Keratinocyte (primary cell): ENCODE data around the gene IRF9. TPM values are rescaled to one million over a fixed set of nuclear protein-coding genes. Genes with fewer than 3 reads are reported as not detected.

Experiments
- DNase-seq: peaks from one replicate; pipeline ENCODE4 v3.0.0-alpha.2; 2011; ENCODE audit warnings: low read depth, missing footprints, low spot score
- FAIRE-seq: peaks from 2 replicates; lab custom pipeline; 2011; peaks lifted over from hg19 to GRCh38; lab: Jason Lieb, UNC
- H2AFZ ChIP-seq: 2 replicates; pipeline ENCODE4 v1.6.0; 2012; ENCODE audit warnings: low read length, control low read depth, inconsistent platforms; ENCODE audit not compliant: control insufficient read depth
- H3K27ac ChIP-seq: 2 replicates; pipeline ENCODE4 v1.5.1; 2011; ENCODE audit warnings: low read length; ENCODE audit not compliant: control insufficient read depth, insufficient read depth
- H3K27me3 ChIP-seq: 3 replicates; pipeline ENCODE4 v1.6.0; 2011; ENCODE audit warnings: low read length; ENCODE audit not compliant: control insufficient read depth, insufficient read depth; ENCODE audit errors: extremely low read depth
- H3K36me3 ChIP-seq, 2 experiments: 2 replicates in 1 of 2; 3 replicates in 1 of 2; pipeline ENCODE4 v1.5.1; 2011; ENCODE audit warnings: low read length in 2 of 2, mild to moderate bottlenecking in 1 of 2; ENCODE audit not compliant: control insufficient read depth in 2 of 2, insufficient read depth in 2 of 2; ENCODE audit errors: extremely low read depth in 1 of 2
- H3K4me1 ChIP-seq: 3 replicates; pipeline ENCODE4 v1.5.1; 2011; ENCODE audit warnings: low read length; ENCODE audit not compliant: control insufficient read depth, insufficient read depth; ENCODE audit errors: extremely low read depth
- H3K4me2 ChIP-seq: 3 replicates; pipeline ENCODE4 v1.6.0; 2011; ENCODE audit warnings: low read depth, low read length; ENCODE audit not compliant: control insufficient read depth, insufficient read depth; ENCODE audit errors: extremely low read depth
- H3K4me3 ChIP-seq, 3 experiments: fragments of 200-600 bp in 1 of 3; sonication (generic) in 1 of 3; 2 replicates in 2 of 3; 3 replicates in 1 of 3; pipeline ENCODE4 v1.5.1; 2011 to 2016; ENCODE audit warnings: low read length in 3 of 3, mild to moderate bottlenecking in 3 of 3, control low read depth in 2 of 3, inconsistent platforms in 1 of 3, low read depth in 1 of 3, mixed read lengths in 1 of 3, mixed run types in 1 of 3, moderate library complexity in 1 of 3; ENCODE audit not compliant: control insufficient read depth in 2 of 3, insufficient read depth in 2 of 3; ENCODE audit errors: extremely low read depth in 1 of 3
- H3K79me2 ChIP-seq: 2 replicates; pipeline ENCODE4 v1.6.0; 2012; ENCODE audit warnings: low read length; ENCODE audit not compliant: control insufficient read depth, insufficient read depth
- H3K9ac ChIP-seq: 3 replicates; pipeline ENCODE4 v1.6.0; 2011; ENCODE audit warnings: low read length; ENCODE audit not compliant: control insufficient read depth, insufficient read depth; ENCODE audit errors: extremely low read depth
- H3K9me1 ChIP-seq: 3 replicates; pipeline ENCODE4 v1.6.0; 2011; ENCODE audit warnings: low read length; ENCODE audit not compliant: control insufficient read depth, insufficient read depth; ENCODE audit errors: extremely low read depth
- H3K9me3 ChIP-seq: 2 replicates; pipeline ENCODE4 v1.5.1; 2012; ENCODE audit warnings: low read depth, low read length; ENCODE audit not compliant: control insufficient read depth
- H4K20me1 ChIP-seq: 3 replicates; pipeline ENCODE4 v1.6.0; 2011; ENCODE audit warnings: low read length; ENCODE audit not compliant: control insufficient read depth, insufficient read depth; ENCODE audit errors: extremely low read depth
- CTCF ChIP-seq, 3 experiments: IDR thresholded peaks in 1 of 3; conservative IDR thresholded peaks in 1 of 3; optimal IDR thresholded peaks in 1 of 3; 2 replicates in 2 of 3; 3 replicates in 1 of 3; pipeline versions ENCODE3 to v1.5.1; 2011; ENCODE audit warnings: low read length in 3 of 3, mild to moderate bottlenecking in 3 of 3, moderate library complexity in 2 of 3, control low read depth in 1 of 3, inconsistent platforms in 1 of 3; ENCODE audit not compliant: insufficient read depth in 2 of 3; ENCODE audit errors: extremely low read depth in 1 of 3
- EZH2 ChIP-seq: IDR thresholded peaks from one replicate; pipeline ENCODE4 v1.6.1; 2012; ENCODE audit warnings: inconsistent platforms, mild to moderate bottlenecking, low read length, moderate library complexity
- dilution Hi-C: fragments of 300-500 bp; cut with MboI; formaldehyde crosslinking; loops from one replicate; pipeline ENCODE4 v1.7.0; 2020; ENCODE audit warnings: low sequenced_read_pairs; ENCODE audit not compliant: extremely low pct_ligation_motif_present
- polyA plus RNA-seq, 5 experiments: library from polyadenylated mRNA; depleted of rRNA in 3 of 5; stranded (reverse) in 3 of 5; stranded (forward) in 1 of 5; unstranded in 1 of 5; fragments of >200 nt; gene quantifications; 1 replicate in 1 of 5; 2 replicates in 3 of 5; 3 replicates in 1 of 5; pipeline versions ENCODE4 v1.2.1 to v1.2.3, GENCODE V29; 2011 to 2012; ENCODE audit warnings: missing spikeins in 2 of 5, low read depth in 1 of 5, low replicate concordance in 1 of 5

IRF9 gene
- polyA plus RNA-seq, 1 donor (not counting 4 experiments of a cell fraction or from before 2014, with no cell fraction given): 117 TPM

GRCh38 chr14:24155100-24155499 lies 6.0 kb upstream of the IRF9 start:
- FAIRE-seq (no peak), DNase-seq (no peak)
- Histone ChIP-seq H3K27ac (no peak overlapping the region), H4K20me1 (no peaks in the 10 kb centered on the region), H3K36me3 (peaks cover 46 to 52% of the 10 kb centered on the region in 2 experiments), H3K79me2 (peaks cover 14% of the 10 kb centered on the region), H3K9me3 (no peaks in the 10 kb centered on the region), H3K4me3 (no peak overlapping the region), H2AFZ (no peak overlapping the region), H3K4me1 (no peaks in the 10 kb centered on the region), H3K9me1 (no peaks in the 10 kb centered on the region), H3K9ac (no peak overlapping the region), H3K4me2 (no peak overlapping the region), H3K27me3 (no peaks in the 10 kb centered on the region)
- TF ChIP-seq CTCF (optimal IDR thresholded peaks at IDR 0.05 in 1 of 3, IDR thresholded peaks at IDR 0.05 in 1 of 3, conservative IDR thresholded peaks at IDR 0.05 in 1 of 3; ENCODE audit: extremely low read depth in 1 of 3, insufficient read depth in 2 of 3, low read length in 3 of 3) (no peak), EZH2 (no peak)
- dilution Hi-C loops: no loop called here

GRCh38 chr14:24156840-24157239 lies 4.2 kb upstream of the IRF9 start:
- FAIRE-seq: no peak
- H3K9me1 ChIP-seq: no peaks in the 10 kb centered on the region
- H3K9me3 ChIP-seq: no peaks in the 10 kb centered on the region
- no peak overlapping the region for H3K9ac ChIP-seq
- no peak overlapping the region for H3K4me2 ChIP-seq
- no peak overlapping the region for H2AFZ ChIP-seq
- H4K20me1 ChIP-seq: no peaks in the 10 kb centered on the region
- DNase-seq: no peak
- H3K79me2 ChIP-seq: peaks cover 10% of the 10 kb centered on the region
- H3K27me3 ChIP-seq: no peaks in the 10 kb centered on the region
- dilution Hi-C loops: no loop called here
- peaks cover 11% of the 10 kb centered on the region for H3K4me1 ChIP-seq
- H3K36me3 ChIP-seq: peaks cover 36 to 46% of the 10 kb centered on the region in 2 experiments
- no peak for TF ChIP-seq EZH2
- no peak overlapping the region for H3K4me3 ChIP-seq
- no peak overlapping the region for H3K27ac ChIP-seq

- Histone ChIP-seq H3K27me3 (no peaks in the 10 kb centered on the region), H3K4me2 (no peak overlapping the region), H3K4me1 (peaks cover 16% of the 10 kb centered on the region), H3K36me3 (peaks cover 36 to 48% of the 10 kb centered on the region in 2 experiments), H2AFZ (no peak overlapping the region), H3K4me3 (no peak overlapping the region), H4K20me1 (no peaks in the 10 kb centered on the region), H3K79me2 (peaks cover 13% of the 10 kb centered on the region), H3K27ac (no peak overlapping the region), H3K9me1 (no peaks in the 10 kb centered on the region), H3K9ac (no peak overlapping the region), H3K9me3 (no peaks in the 10 kb centered on the region)
- DNase-seq (no peak), FAIRE-seq (no peak)
- no peak for TF ChIP-seq EZH2
- TF ChIP-seq CTCF (optimal IDR thresholded peaks at IDR 0.05 in 1 of 3, IDR thresholded peaks at IDR 0.05 in 1 of 3, conservative IDR thresholded peaks at IDR 0.05 in 1 of 3; ENCODE audit: extremely low read depth in 1 of 3, insufficient read depth in 2 of 3, low read length in 3 of 3): no peak
- dilution Hi-C loops: no loop called here
Observed at GRCh38 chr14:24157331-24157730, 3.7 kb upstream of the IRF9 start.
